Activated naive CD8-positive, alpha-beta T cell treated with anti-CD3 and anti-CD28 coated beads, Interleukin-2, amount 50 U/mL, for 24 hours (primary cell): ENCODE results near the gene DNAJB12.
"Not testable (repeated sequence)": the region's sequence is repeated elsewhere in the genome, so short reads cannot be mapped to it uniquely, and the experiment has no call there.

Experiments
- ATAC-seq: fragments of 150-1000 bp; cut with Tn5 transposase; one replicate; pipeline ENCODE4 v1.10.0; 2021
- DNase-seq: peaks from one replicate; pipeline ENCODE4 v3.0.0; 2021
- H3K27ac Mint-ChIP-seq: one replicate; pipeline ENCODE4 v1.8.0; 2021; ENCODE audit warnings: mild to moderate bottlenecking, mixed read lengths
- H3K27me3 Mint-ChIP-seq: one replicate; pipeline ENCODE4 v1.8.0; 2021; ENCODE audit warnings: mixed read lengths
- H3K36me3 Mint-ChIP-seq: one replicate; pipeline ENCODE4 v1.8.0; 2021; ENCODE audit warnings: low read depth, mixed read lengths
- H3K4me1 Mint-ChIP-seq: one replicate; pipeline ENCODE4 v1.8.0; 2021; ENCODE audit warnings: mixed read lengths
- H3K4me3 Mint-ChIP-seq: one replicate; pipeline ENCODE4 v1.8.0; 2021; ENCODE audit warnings: mild to moderate bottlenecking, moderate library complexity, mixed read lengths
- H3K9me3 Mint-ChIP-seq: one replicate; pipeline ENCODE4 v1.8.0; 2021; ENCODE audit warnings: mixed read lengths

DNAJB12 gene

GRCh38 chr10:72329290-72330068 lies 25.2 kb downstream of the DNAJB12 start:
- Mint-ChIP-seq H3K4me1 (peaks cover 83% of the 10 kb centered on the region), H3K9me3 (no peaks in the 10 kb centered on the region), H3K27ac (peak overlapping the region; percentile 99), H3K36me3 (peaks cover 19% of the 10 kb centered on the region), H3K27me3 (no peaks in the 10 kb centered on the region), H3K4me3 (peak overlapping the region; percentile 96)
- ATAC-seq (no peak), DNase-seq (no peak)

DNA sequence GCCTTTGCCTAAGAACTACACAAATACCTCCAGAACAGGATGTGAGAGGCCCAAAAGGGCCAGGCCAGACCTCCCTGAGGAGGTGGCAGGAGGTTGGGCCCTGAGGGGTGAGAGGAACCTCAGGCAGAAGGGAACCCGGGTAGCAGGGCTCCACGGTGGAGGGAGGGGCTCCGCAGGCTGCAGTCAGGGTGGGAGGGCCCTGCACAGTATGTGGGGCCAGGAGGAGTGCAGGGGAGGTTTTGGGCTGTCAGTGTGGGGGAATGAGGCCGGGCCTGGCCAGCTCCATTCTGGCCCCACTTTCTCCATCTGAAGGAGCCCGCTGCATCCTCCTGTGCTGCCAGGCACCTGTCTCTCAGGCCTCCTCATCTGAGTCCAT lies 25.9 kb downstream of the DNAJB12 start:
- Mint-ChIP-seq H3K36me3 (peaks cover 14% of the 10 kb centered on the region), H3K9me3 (no peaks in the 10 kb centered on the region), H3K27me3 (no peaks in the 10 kb centered on the region), H3K4me3 (peak overlapping the region; percentile 96), H3K4me1 (peaks cover 82% of the 10 kb centered on the region), H3K27ac (peak overlapping the region; percentile 99)
- ATAC-seq (peak; percentile 25), DNase-seq (no peak)

- Mint-ChIP-seq H3K27ac (peak overlapping the region; percentile 99), H3K27me3 (no peaks in the 10 kb centered on the region), H3K4me1 (peaks cover 82% of the 10 kb centered on the region), H3K9me3 (no peaks in the 10 kb centered on the region), H3K4me3 (peak overlapping the region; percentile 96), H3K36me3 (peaks cover 12% of the 10 kb centered on the region)
- DNase-seq: peak; percentile 45
- ATAC-seq: no peak
Observed at GRCh38 chr10:72328045-72328828, 26.5 kb downstream of the DNAJB12 start.

DNA sequence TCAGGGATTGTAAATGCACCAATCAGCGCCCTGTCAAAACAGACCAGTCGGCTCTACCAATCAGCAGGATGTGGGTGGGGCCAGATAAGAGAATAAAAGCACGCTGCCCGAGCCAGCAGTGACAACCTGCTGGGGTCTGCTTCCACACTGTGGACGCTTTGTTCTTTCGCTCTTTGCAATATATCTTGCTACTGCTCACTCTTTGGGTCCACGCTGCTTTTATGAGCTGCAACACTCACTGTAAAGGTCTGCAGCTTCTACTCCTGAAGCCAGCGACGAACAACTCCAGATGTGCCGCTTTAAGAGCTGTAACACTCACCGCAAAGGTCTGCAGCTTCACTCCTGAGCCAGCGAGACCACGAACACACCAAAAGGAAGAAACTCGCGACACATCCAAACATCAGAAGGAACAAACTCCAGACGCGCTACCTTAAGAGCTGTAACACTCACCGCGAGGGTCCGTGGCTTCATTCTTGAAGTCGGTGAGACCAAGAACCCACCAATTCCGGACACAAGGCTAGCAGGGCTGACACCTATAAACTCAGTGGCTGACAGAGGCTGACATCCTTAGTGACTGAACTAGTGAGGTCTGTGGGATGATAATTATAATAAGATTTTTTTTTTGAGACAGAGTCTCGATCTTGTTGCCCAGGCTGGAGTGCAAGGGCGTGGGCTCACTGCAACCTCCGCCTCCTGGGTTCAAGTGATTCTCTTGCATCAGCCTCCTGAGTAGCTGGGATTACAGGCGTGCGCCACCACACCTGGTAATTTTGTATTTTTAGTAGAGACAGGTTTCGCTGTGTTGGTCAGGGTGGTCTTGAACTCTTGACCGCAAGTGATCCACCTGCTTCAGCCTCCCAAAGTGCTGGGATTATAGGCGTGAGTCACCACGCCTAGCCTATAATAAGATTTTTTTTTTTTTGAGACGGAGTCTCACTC lies 27.8 kb downstream of the DNAJB12 start:
- ATAC-seq (peak; percentile 25), DNase-seq (peak; percentile 80)
- H3K9me3 Mint-ChIP-seq, H3K27me3 Mint-ChIP-seq, H3K36me3 Mint-ChIP-seq: not testable (repeated sequence)
- H3K4me1 Mint-ChIP-seq: peaks cover 82% of the 10 kb centered on the region
- peak overlapping the region; percentile 99 for H3K27ac Mint-ChIP-seq
- peak overlapping the region; percentile 96 for H3K4me3 Mint-ChIP-seq

GRCh38 chr10:72325243-72326175 lies 29.2 kb downstream of the DNAJB12 start:
- H3K4me1 Mint-ChIP-seq: peaks cover 81% of the 10 kb centered on the region
- ATAC-seq, H3K27me3 Mint-ChIP-seq, H3K4me3 Mint-ChIP-seq, H3K27ac Mint-ChIP-seq, H3K9me3 Mint-ChIP-seq, DNase-seq, H3K36me3 Mint-ChIP-seq: not testable (repeated sequence)

DNA sequence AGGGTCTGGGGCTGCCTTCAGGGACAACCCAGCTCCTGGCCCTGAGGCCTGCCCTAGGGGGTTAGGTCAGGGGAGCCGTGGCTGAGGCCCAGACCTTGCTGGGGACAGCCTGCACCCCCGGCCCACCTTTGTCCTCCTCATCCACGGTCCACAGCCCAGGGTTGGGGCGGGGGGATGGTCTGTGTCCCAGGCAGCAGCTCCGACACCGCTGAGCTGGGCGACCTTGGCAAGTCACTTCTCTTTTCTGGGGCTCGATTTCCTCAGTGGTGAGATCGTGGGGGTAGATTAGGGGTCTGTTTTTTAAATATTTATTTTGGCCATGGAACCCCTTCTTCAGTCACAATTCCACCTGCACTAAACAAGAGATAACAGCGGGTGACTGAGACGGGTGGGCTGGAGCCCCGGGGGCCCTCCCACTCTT lies 30.9 kb downstream of the DNAJB12 start:
- no peak overlapping the region for H3K4me3 Mint-ChIP-seq
- peaks cover 77% of the 10 kb centered on the region for H3K4me1 Mint-ChIP-seq
- ATAC-seq: no peak
- no peak for DNase-seq
- no peaks in the 10 kb centered on the region for H3K27me3 Mint-ChIP-seq
- peaks cover 7% of the 10 kb centered on the region for H3K36me3 Mint-ChIP-seq
- no peaks in the 10 kb centered on the region for H3K9me3 Mint-ChIP-seq
- peak overlapping the region; percentile 69 for H3K27ac Mint-ChIP-seq

GRCh38 chr10:72323108-72323749 lies 31.5 kb downstream of the DNAJB12 start:
- Mint-ChIP-seq H3K27ac (peak overlapping the region; percentile 99), H3K4me3 (no peak overlapping the region), H3K9me3 (no peaks in the 10 kb centered on the region), H3K36me3 (peaks cover 9% of the 10 kb centered on the region), H3K27me3 (no peaks in the 10 kb centered on the region), H3K4me1 (peaks cover 77% of the 10 kb centered on the region)
- ATAC-seq: no peak
- DNase-seq: no peak

DNA sequence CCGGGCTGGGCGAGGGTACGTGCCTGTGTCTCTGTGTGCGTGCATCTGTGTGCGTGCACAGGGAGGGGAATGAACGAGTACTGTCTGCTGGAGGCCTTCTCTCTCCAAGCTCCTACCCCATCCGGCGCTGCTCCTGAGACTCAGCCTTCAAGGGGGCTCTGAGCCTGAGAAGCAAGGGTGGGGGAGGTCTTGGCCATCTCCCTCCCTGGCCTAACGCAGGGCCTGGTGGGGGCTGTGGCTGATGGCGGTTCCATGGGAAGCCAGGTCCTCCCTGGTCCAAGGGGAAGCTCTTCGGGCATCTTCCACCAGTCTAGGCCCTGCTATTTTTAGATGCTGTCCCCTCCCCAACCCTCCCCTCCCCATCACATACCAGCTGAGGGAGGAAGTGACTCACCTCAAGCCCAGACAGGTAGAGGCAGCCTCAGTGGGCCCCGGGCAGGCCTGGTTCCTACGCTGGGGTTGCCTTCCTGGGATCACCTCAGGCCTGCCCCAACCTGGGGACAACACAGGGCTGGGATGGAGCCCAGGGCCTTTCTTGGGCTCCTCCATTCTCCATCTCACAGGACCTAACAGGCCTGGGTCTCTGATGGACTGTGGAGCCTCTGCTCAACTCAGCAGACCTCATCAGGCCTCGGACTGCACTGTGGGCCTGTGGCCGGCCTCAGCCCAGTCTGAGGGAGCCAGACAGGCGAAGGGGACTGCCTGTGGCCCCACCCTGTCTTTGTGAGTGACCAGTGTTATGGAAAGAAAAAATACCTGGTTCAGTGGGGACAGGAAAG lies 32.2 kb downstream of the DNAJB12 start:
- peaks cover 10% of the 10 kb centered on the region for H3K36me3 Mint-ChIP-seq
- no peaks in the 10 kb centered on the region for H3K9me3 Mint-ChIP-seq
- peak overlapping the region; percentile 99 for H3K27ac Mint-ChIP-seq
- peak; percentile 4 for ATAC-seq
- H3K27me3 Mint-ChIP-seq: no peaks in the 10 kb centered on the region
- DNase-seq: peak; percentile 61
- peaks cover 77% of the 10 kb centered on the region for H3K4me1 Mint-ChIP-seq
- H3K4me3 Mint-ChIP-seq: peak overlapping the region; percentile 61

DNA sequence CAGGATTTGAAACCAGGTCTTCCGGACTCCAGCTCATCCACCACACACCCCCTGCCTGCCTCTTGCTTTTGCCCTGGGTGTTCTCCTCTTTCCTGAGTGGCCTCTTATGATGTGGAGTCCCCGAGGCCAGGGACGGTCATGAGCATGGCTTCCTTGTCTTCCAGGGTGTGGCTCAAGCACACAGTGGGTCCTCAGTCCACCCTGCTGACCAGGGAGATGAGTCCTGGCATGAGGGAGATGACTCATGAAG lies 32.8 kb downstream of the DNAJB12 start:
- DNase-seq: no peak
- peak overlapping the region; percentile 61 for H3K4me3 Mint-ChIP-seq
- H3K36me3 Mint-ChIP-seq: peaks cover 10% of the 10 kb centered on the region
- no peaks in the 10 kb centered on the region for H3K9me3 Mint-ChIP-seq
- H3K27me3 Mint-ChIP-seq: no peaks in the 10 kb centered on the region
- peaks cover 78% of the 10 kb centered on the region for H3K4me1 Mint-ChIP-seq
- peak overlapping the region; percentile 99 for H3K27ac Mint-ChIP-seq
- ATAC-seq: no peak

DNA sequence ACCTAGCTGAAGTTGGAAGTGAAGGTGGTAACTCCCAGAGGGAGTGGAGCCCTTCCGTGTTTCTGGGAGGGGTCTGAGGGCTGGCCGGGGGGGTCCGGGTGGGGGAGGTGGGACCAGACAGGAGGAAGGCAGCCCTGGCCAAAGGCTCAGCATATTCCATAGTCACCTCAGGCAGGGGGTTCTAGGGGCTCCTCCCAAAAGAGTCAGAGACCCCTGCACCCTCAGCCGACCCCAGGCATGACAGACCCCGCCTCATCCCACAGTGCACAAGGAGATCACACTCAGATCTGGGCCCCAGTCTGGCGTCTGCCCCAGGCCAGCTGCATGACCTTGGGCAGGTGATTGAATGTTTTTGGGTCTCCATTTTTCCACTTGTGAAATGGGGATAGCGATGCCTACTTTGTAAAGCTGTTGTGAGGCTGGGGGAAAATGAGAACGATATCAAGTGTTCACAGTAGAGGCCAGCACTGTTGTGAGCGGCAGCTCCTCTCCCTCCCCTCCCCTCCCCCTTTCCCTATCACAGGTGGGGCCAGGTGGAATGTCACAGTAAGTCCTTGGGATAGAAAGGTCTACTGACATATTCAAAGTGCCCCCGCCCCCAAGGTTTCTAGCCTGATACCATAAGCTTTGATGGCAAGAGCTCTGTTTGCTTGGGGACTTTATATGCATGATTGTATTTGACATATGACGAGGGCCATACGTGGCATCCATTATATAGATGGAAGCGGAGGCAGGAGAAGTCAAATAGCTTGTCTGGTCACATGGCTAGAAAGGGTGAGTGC lies 33.3 kb downstream of the DNAJB12 start:
- Mint-ChIP-seq H3K9me3 (no peaks in the 10 kb centered on the region), H3K4me3 (peak overlapping the region; percentile 84), H3K27me3 (no peaks in the 10 kb centered on the region), H3K36me3 (peaks cover 4% of the 10 kb centered on the region), H3K27ac (peak overlapping the region; percentile 99), H3K4me1 (peaks cover 78% of the 10 kb centered on the region)
- no peak for DNase-seq
- no peak for ATAC-seq

GRCh38 chr10:72320676-72321247 lies 34.0 kb downstream of the DNAJB12 start:
- Mint-ChIP-seq H3K4me3 (peak overlapping the region; percentile 84), H3K9me3 (no peaks in the 10 kb centered on the region), H3K4me1 (peaks cover 83% of the 10 kb centered on the region), H3K36me3 (peaks cover 4% of the 10 kb centered on the region), H3K27ac (peak overlapping the region; percentile 99), H3K27me3 (no peaks in the 10 kb centered on the region)
- ATAC-seq (peak; percentile 89), DNase-seq (peak; percentile 78)
